Measurements from ENCODE around the gene RPTOR.

DNA sequence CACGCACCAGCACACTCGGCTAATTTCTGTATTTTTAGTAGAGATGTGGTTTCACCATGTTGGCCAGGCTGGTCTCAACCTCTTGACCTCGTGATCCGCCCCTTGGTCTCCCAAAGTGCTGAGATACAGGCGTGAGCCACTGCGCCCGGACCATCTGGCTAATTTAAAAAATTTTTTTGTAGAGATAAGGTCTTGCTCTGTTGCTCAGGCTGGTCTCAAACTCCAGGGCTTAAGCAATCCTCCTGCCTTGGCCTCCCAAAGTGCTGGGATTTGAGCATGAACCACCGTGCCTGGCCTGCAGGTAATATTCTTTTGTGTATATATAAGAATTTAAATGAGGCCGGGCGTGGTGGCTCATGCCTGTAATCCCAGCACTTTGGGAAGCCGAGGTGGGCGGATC lies 115.0 kb downstream of the RPTOR start:
- TF ChIP-seq, protein P1, sequence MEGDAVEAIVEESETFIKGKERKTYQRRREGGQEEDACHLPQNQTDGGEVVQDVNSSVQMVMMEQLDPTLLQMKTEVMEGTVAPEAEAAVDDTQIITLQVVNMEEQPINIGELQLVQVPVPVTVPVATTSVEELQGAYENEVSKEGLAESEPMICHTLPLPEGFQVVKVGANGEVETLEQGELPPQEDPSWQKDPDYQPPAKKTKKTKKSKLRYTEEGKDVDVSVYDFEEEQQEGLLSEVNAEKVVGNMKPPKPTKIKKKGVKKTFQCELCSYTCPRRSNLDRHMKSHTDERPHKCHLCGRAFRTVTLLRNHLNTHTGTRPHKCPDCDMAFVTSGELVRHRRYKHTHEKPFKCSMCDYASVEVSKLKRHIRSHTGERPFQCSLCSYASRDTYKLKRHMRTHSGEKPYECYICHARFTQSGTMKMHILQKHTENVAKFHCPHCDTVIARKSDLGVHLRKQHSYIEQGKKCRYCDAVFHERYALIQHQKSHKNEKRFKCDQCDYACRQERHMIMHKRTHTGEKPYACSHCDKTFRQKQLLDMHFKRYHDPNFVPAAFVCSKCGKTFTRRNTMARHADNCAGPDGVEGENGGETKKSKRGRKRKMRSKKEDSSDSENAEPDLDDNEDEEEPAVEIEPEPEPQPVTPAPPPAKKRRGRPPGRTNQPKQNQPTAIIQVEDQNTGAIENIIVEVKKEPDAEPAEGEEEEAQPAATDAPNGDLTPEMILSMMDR (IDR thresholded peaks at IDR 0.05): no peak
- TF ChIP-seq TAF1 (IDR thresholded peaks at IDR 0.05; ENCODE audit: borderline replicate concordance, low read depth, low read length): no peak
- no peak for TF ChIP-seq EZH2phosphoT487 (IDR thresholded peaks at IDR 0.05; ENCODE audit: borderline replicate concordance, low read depth)
- no peak for TF ChIP-seq EP300 (IDR thresholded peaks at IDR 0.05; ENCODE audit: borderline replicate concordance in 1 of 2, low read depth in 1 of 2, low read length in 1 of 2)
- TF ChIP-seq, protein P2, sequence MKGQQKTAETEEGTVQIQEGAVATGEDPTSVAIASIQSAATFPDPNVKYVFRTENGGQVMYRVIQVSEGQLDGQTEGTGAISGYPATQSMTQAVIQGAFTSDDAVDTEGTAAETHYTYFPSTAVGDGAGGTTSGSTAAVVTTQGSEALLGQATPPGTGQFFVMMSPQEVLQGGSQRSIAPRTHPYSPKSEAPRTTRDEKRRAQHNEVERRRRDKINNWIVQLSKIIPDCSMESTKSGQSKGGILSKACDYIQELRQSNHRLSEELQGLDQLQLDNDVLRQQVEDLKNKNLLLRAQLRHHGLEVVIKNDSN (IDR thresholded peaks at IDR 0.05; ENCODE audit: borderline replicate concordance, low read depth): no peak
- no peak for TF ChIP-seq RFX5 (IDR thresholded peaks at IDR 0.05; ENCODE audit: low read length)
- TF ChIP-seq, protein P3, sequence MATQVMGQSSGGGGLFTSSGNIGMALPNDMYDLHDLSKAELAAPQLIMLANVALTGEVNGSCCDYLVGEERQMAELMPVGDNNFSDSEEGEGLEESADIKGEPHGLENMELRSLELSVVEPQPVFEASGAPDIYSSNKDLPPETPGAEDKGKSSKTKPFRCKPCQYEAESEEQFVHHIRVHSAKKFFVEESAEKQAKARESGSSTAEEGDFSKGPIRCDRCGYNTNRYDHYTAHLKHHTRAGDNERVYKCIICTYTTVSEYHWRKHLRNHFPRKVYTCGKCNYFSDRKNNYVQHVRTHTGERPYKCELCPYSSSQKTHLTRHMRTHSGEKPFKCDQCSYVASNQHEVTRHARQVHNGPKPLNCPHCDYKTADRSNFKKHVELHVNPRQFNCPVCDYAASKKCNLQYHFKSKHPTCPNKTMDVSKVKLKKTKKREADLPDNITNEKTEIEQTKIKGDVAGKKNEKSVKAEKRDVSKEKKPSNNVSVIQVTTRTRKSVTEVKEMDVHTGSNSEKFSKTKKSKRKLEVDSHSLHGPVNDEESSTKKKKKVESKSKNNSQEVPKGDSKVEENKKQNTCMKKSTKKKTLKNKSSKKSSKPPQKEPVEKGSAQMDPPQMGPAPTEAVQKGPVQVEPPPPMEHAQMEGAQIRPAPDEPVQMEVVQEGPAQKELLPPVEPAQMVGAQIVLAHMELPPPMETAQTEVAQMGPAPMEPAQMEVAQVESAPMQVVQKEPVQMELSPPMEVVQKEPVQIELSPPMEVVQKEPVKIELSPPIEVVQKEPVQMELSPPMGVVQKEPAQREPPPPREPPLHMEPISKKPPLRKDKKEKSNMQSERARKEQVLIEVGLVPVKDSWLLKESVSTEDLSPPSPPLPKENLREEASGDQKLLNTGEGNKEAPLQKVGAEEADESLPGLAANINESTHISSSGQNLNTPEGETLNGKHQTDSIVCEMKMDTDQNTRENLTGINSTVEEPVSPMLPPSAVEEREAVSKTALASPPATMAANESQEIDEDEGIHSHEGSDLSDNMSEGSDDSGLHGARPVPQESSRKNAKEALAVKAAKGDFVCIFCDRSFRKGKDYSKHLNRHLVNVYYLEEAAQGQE (IDR thresholded peaks at IDR 0.05; ENCODE audit: low read depth, low read length): no peak
- no peak for TF ChIP-seq RAD21 (IDR thresholded peaks at IDR 0.05; ENCODE audit: low read length)
- TF ChIP-seq YY1 (IDR thresholded peaks at IDR 0.05; ENCODE audit: low read depth): no peak
- no peak for TF ChIP-seq TCF12 (IDR thresholded peaks at IDR 0.05)
